ENCODE measurements around the gene ALDH7A1.

The ALDH7A1 gene

GRCh38 chr5:126509339-126509738 is 85.7 kb downstream of the ALDH7A1 start:
- DNase-seq (ENCODE audit: low spot score): no peak

- DNase-seq (ENCODE audit: low spot score): no peak
Measured at GRCh38 chr5:126508962-126509279, 86.1 kb downstream of the ALDH7A1 start.

- DNase-seq (ENCODE audit: low spot score): no peak
Measured at GRCh38 chr5:126508251-126508961, 86.6 kb downstream of the ALDH7A1 start.

GRCh38 chr5:126506079-126506478 is 88.9 kb downstream of the ALDH7A1 start:
- no peak for DNase-seq (ENCODE audit: low spot score)

- no peak for DNase-seq (ENCODE audit: low spot score)
Measured at GRCh38 chr5:126503602-126504104, 91.4 kb downstream of the ALDH7A1 start.

GRCh38 chr5:126501448-126501847 is 93.6 kb downstream of the ALDH7A1 start:
- no peak for DNase-seq (ENCODE audit: low spot score)

GRCh38 chr5:126499853-126500342 is 95.1 kb downstream of the ALDH7A1 start:
- no peak for DNase-seq (ENCODE audit: low spot score)

- DNase-seq (ENCODE audit: low spot score): no peak
Measured at GRCh38 chr5:126499278-126499677, 95.7 kb downstream of the ALDH7A1 start.

GRCh38 chr5:126497506-126497905 is 97.5 kb downstream of the ALDH7A1 start:
- DNase-seq (ENCODE audit: low spot score): no peak

GRCh38 chr5:126494393-126494792 is 100.6 kb downstream of the ALDH7A1 start:
- DNase-seq (ENCODE audit: low spot score): no peak

- no peak for DNase-seq (ENCODE audit: low spot score)
Measured at GRCh38 chr5:126492939-126493338, 102.1 kb downstream of the ALDH7A1 start.

- DNase-seq (ENCODE audit: low spot score): no peak
Measured at GRCh38 chr5:126490167-126490940, 104.7 kb downstream of the ALDH7A1 start.

- no peak for DNase-seq (ENCODE audit: low spot score)
Measured at GRCh38 chr5:126488443-126489065, 106.5 kb downstream of the ALDH7A1 start.

- DNase-seq (ENCODE audit: low spot score): no peak
Measured at GRCh38 chr5:126487596-126487995, 107.4 kb downstream of the ALDH7A1 start.

- DNase-seq (ENCODE audit: low spot score): no peak
Measured at GRCh38 chr5:126486332-126486731, 108.7 kb downstream of the ALDH7A1 start.

- DNase-seq (ENCODE audit: low spot score): no peak
Measured at GRCh38 chr5:126484253-126484652, 110.8 kb downstream of the ALDH7A1 start.

- DNase-seq (ENCODE audit: low spot score): no peak
Measured at GRCh38 chr5:126483156-126483555, 111.9 kb downstream of the ALDH7A1 start.

GRCh38 chr5:126482591-126482990 is 112.4 kb downstream of the ALDH7A1 start:
- no peak for DNase-seq (ENCODE audit: low spot score)

GRCh38 chr5:126481243-126481642 is 113.8 kb downstream of the ALDH7A1 start:
- DNase-seq (ENCODE audit: low spot score): no peak

Measured in HuH-7.5 (cell line).